Neural progenitor cell (in vitro differentiated cells): ENCODE results near the gene KPNA3.

ENCODE experiments used
- CTCF ChIP-seq: fragments of 200-600 bp; sonication (generic); IDR thresholded peaks from 2 replicates; pipeline ENCODE4 v1.5.1; 2017; ENCODE audit warnings: antibody characterized with exemption, mild to moderate bottlenecking
- EZH2 ChIP-seq: fragments of 200-600 bp; sonication (generic); IDR thresholded peaks from 2 replicates; pipeline ENCODE4 v1.6.1; 2017; ENCODE audit warnings: antibody characterized with exemption, mild to moderate bottlenecking, moderate library complexity

GRCh38 chr13:49821216-49822009, 28.9 kb upstream of the KPNA3 start:
- no peak for TF ChIP-seq EZH2
- no peak for TF ChIP-seq CTCF
